ENCODE results near the gene CYFIP2.

DNA sequence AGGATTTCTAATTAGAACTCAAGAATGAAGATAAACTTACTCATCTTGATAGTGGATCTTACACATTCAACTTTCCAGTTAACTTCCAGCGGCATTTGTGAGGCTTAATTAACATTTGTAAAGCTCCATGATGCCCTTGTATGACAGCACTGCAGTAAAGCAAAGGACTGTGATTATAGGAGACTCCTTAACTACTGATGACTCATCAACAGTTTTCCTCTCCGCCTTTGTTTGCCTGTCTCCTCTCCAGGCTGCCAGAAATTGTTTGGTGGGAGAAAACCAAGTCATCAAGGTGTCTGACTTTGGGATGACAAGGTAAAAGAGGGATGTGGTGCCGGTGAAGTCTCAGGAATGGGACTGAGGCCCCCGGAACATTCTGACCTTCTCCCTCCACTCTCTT lies 20.4 kb upstream of the CYFIP2 start:
- TF ChIP-seq NR2C2 (IDR thresholded peaks at IDR 0.05; ENCODE audit: borderline replicate concordance, control insufficient read depth, insufficient read length, low read depth) (no peak), ZSCAN29 (IDR thresholded peaks at IDR 0.05) (no peak)
